ENCODE measurements around the gene SHANK1.
"Not testable (repeated sequence)": the region's sequence is repeated elsewhere in the genome, so short reads cannot be mapped to it uniquely, and the experiment has no call there.

SHANK1 gene

GRCh38 chr19:50629194-50629593, 90.4 kb downstream of the SHANK1 start:
- Mint-ChIP-seq H3K36me3 (ENCODE audit: low read depth) (no peaks in the 10 kb centered on the region), H3K27me3 (ENCODE audit: low read depth, poor library complexity) (peaks cover 44% of the 10 kb centered on the region), H3K9me3 (peaks cover 14% of the 10 kb centered on the region), H3K4me1 (peaks cover 6% of the 10 kb centered on the region), H3K27ac (no peak overlapping the region), H3K4me3 (no peak overlapping the region)
- TF ChIP-seq CTCF (IDR thresholded peaks at IDR 0.05): no peak
- DNase-seq: no peak

- TF ChIP-seq CTCF (IDR thresholded peaks at IDR 0.05): no peak
- Mint-ChIP-seq H3K4me3 (no peak overlapping the region), H3K27me3 (ENCODE audit: low read depth, poor library complexity) (peaks cover 44% of the 10 kb centered on the region), H3K4me1 (peaks cover 6% of the 10 kb centered on the region), H3K36me3 (ENCODE audit: low read depth) (no peaks in the 10 kb centered on the region), H3K9me3 (peaks cover 8% of the 10 kb centered on the region), H3K27ac (no peak overlapping the region)
- no peak for DNase-seq
Observed at GRCh38 chr19:50628551-50628950, 91.1 kb downstream of the SHANK1 start.

- Mint-ChIP-seq H3K27me3 (ENCODE audit: low read depth, poor library complexity) (peaks cover 45% of the 10 kb centered on the region), H3K27ac (no peak overlapping the region), H3K36me3 (ENCODE audit: low read depth) (no peaks in the 10 kb centered on the region), H3K9me3 (peaks cover 4% of the 10 kb centered on the region), H3K4me3 (no peak overlapping the region), H3K4me1 (peaks cover 6% of the 10 kb centered on the region)
- DNase-seq: no peak
- no peak for TF ChIP-seq CTCF (IDR thresholded peaks at IDR 0.05)
Observed at GRCh38 chr19:50628146-50628545, 91.5 kb downstream of the SHANK1 start.

GRCh38 chr19:50626795-50627194, 92.8 kb downstream of the SHANK1 start:
- no peaks in the 10 kb centered on the region for H3K9me3 Mint-ChIP-seq
- H3K4me3 Mint-ChIP-seq: no peak overlapping the region
- peaks cover 6% of the 10 kb centered on the region for H3K4me1 Mint-ChIP-seq
- H3K27ac Mint-ChIP-seq: no peak overlapping the region
- no peaks in the 10 kb centered on the region for H3K36me3 Mint-ChIP-seq (ENCODE audit: low read depth)
- H3K27me3 Mint-ChIP-seq (ENCODE audit: low read depth, poor library complexity): peaks cover 41% of the 10 kb centered on the region
- no peak for TF ChIP-seq CTCF (IDR thresholded peaks at IDR 0.05)
- DNase-seq: no peak

GRCh38 chr19:50626011-50626410, 93.6 kb downstream of the SHANK1 start:
- no peak for TF ChIP-seq CTCF (IDR thresholded peaks at IDR 0.05)
- no peak overlapping the region for H3K27ac Mint-ChIP-seq
- peaks cover 6% of the 10 kb centered on the region for H3K4me1 Mint-ChIP-seq
- H3K36me3 Mint-ChIP-seq (ENCODE audit: low read depth): no peaks in the 10 kb centered on the region
- no peak for DNase-seq
- peaks cover 34% of the 10 kb centered on the region for H3K27me3 Mint-ChIP-seq (ENCODE audit: low read depth, poor library complexity)
- H3K4me3 Mint-ChIP-seq: no peak overlapping the region
- no peaks in the 10 kb centered on the region for H3K9me3 Mint-ChIP-seq

GRCh38 chr19:50624949-50625600, 94.5 kb downstream of the SHANK1 start:
- no peak for TF ChIP-seq CTCF (IDR thresholded peaks at IDR 0.05)
- H3K27ac Mint-ChIP-seq: no peak overlapping the region
- H3K4me1 Mint-ChIP-seq: peaks cover 6% of the 10 kb centered on the region
- no peak overlapping the region for H3K4me3 Mint-ChIP-seq
- peaks cover 32% of the 10 kb centered on the region for H3K27me3 Mint-ChIP-seq (ENCODE audit: low read depth, poor library complexity)
- H3K36me3 Mint-ChIP-seq (ENCODE audit: low read depth): no peaks in the 10 kb centered on the region
- H3K9me3 Mint-ChIP-seq: no peaks in the 10 kb centered on the region
- DNase-seq: no peak

- H3K27ac Mint-ChIP-seq; H3K4me3 Mint-ChIP-seq; H3K36me3 Mint-ChIP-seq (ENCODE audit: low read depth); DNase-seq; H3K4me1 Mint-ChIP-seq; H3K9me3 Mint-ChIP-seq: not testable (repeated sequence)
- peaks cover 18% of the 10 kb centered on the region for H3K27me3 Mint-ChIP-seq (ENCODE audit: low read depth, poor library complexity)
Observed at GRCh38 chr19:50620394-50620906, 99.2 kb downstream of the SHANK1 start.

GRCh38 chr19:50619184-50619583, 100.4 kb downstream of the SHANK1 start:
- H3K4me3 Mint-ChIP-seq; H3K27ac Mint-ChIP-seq; H3K36me3 Mint-ChIP-seq (ENCODE audit: low read depth); H3K4me1 Mint-ChIP-seq; DNase-seq; H3K9me3 Mint-ChIP-seq: not testable (repeated sequence)
- H3K27me3 Mint-ChIP-seq (ENCODE audit: low read depth, poor library complexity): peaks cover 18% of the 10 kb centered on the region

GRCh38 chr19:50618379-50618778, 101.2 kb downstream of the SHANK1 start:
- peaks cover 21% of the 10 kb centered on the region for H3K27me3 Mint-ChIP-seq (ENCODE audit: low read depth, poor library complexity)
- H3K27ac Mint-ChIP-seq; H3K36me3 Mint-ChIP-seq (ENCODE audit: low read depth); DNase-seq; H3K9me3 Mint-ChIP-seq; H3K4me1 Mint-ChIP-seq; H3K4me3 Mint-ChIP-seq: not testable (repeated sequence)
